ENCODE results near the gene SLC25A26.

SLC25A26 gene

GRCh38 chr3:66423791-66424190 lies 203.0 kb downstream of the SLC25A26 start:
- no peak for DNase-seq (ENCODE audit: low read depth, low spot score)
- H3K9me3 ChIP-seq (ENCODE audit: insufficient read depth, low read length): peaks cover 50% of the 10 kb centered on the region
- no peaks in the 10 kb centered on the region for H3K27me3 ChIP-seq (ENCODE audit: insufficient read depth, insufficient read length)
- TF ChIP-seq ZNF274 (IDR thresholded peaks at IDR 0.05; ENCODE audit: low read depth, low read length) (no peak), SUZ12 (IDR thresholded peaks at IDR 0.05; ENCODE audit: extremely low read depth, insufficient read depth, insufficient read length) (no peak), YY1 (IDR thresholded peaks at IDR 0.05; ENCODE audit: insufficient read depth, insufficient read length) (no peak)
- H3K4me3 ChIP-seq (ENCODE audit: insufficient read length, low read depth): no peak overlapping the region
- H3K36me3 ChIP-seq (ENCODE audit: insufficient read depth, insufficient read length, low read length): no peaks in the 10 kb centered on the region
- H3K4me1 ChIP-seq (ENCODE audit: insufficient read depth, insufficient read length): no peaks in the 10 kb centered on the region
- H3K9ac ChIP-seq (ENCODE audit: insufficient read length, low read depth): no peak overlapping the region

- no peak for TF ChIP-seq ZNF274 (IDR thresholded peaks at IDR 0.05; ENCODE audit: low read depth, low read length)
- TF ChIP-seq SUZ12 (IDR thresholded peaks at IDR 0.05; ENCODE audit: extremely low read depth, insufficient read depth, insufficient read length): no peak
- no peak for TF ChIP-seq YY1 (IDR thresholded peaks at IDR 0.05; ENCODE audit: insufficient read depth, insufficient read length)
- Histone ChIP-seq H3K27me3 (ENCODE audit: insufficient read depth, insufficient read length) (no peaks in the 10 kb centered on the region), H3K9ac (ENCODE audit: insufficient read length, low read depth) (no peak overlapping the region), H3K9me3 (ENCODE audit: insufficient read depth, low read length) (peaks cover 42% of the 10 kb centered on the region), H3K4me1 (ENCODE audit: insufficient read depth, insufficient read length) (no peaks in the 10 kb centered on the region), H3K4me3 (ENCODE audit: insufficient read length, low read depth) (no peak overlapping the region), H3K36me3 (ENCODE audit: insufficient read depth, insufficient read length, low read length) (no peaks in the 10 kb centered on the region)
- no peak for DNase-seq (ENCODE audit: low read depth, low spot score)
Measured at GRCh38 chr3:66425032-66425431, 204.2 kb downstream of the SLC25A26 start.

GRCh38 chr3:66425576-66426114 lies 204.8 kb downstream of the SLC25A26 start:
- Histone ChIP-seq H3K4me3 (ENCODE audit: insufficient read length, low read depth) (no peak overlapping the region), H3K4me1 (ENCODE audit: insufficient read depth, insufficient read length) (no peaks in the 10 kb centered on the region), H3K27me3 (ENCODE audit: insufficient read depth, insufficient read length) (no peaks in the 10 kb centered on the region), H3K9me3 (ENCODE audit: insufficient read depth, low read length) (peaks cover 36% of the 10 kb centered on the region), H3K9ac (ENCODE audit: insufficient read length, low read depth) (no peak overlapping the region), H3K36me3 (ENCODE audit: insufficient read depth, insufficient read length, low read length) (no peaks in the 10 kb centered on the region)
- TF ChIP-seq ZNF274 (IDR thresholded peaks at IDR 0.05; ENCODE audit: low read depth, low read length) (no peak), SUZ12 (IDR thresholded peaks at IDR 0.05; ENCODE audit: extremely low read depth, insufficient read depth, insufficient read length) (no peak)
- DNase-seq (ENCODE audit: low read depth, low spot score): no peak

- Histone ChIP-seq H3K36me3 (ENCODE audit: insufficient read depth, insufficient read length, low read length) (no peaks in the 10 kb centered on the region), H3K4me1 (ENCODE audit: insufficient read depth, insufficient read length) (no peaks in the 10 kb centered on the region), H3K9ac (ENCODE audit: insufficient read length, low read depth) (no peak overlapping the region), H3K27me3 (ENCODE audit: insufficient read depth, insufficient read length) (no peaks in the 10 kb centered on the region), H3K9me3 (ENCODE audit: insufficient read depth, low read length) (peaks cover 31% of the 10 kb centered on the region; the same call in 1 of the 2 replicates), H3K4me3 (ENCODE audit: insufficient read length, low read depth) (no peak overlapping the region)
- DNase-seq (ENCODE audit: low read depth, low spot score): no peak
- TF ChIP-seq YY1 (IDR thresholded peaks at IDR 0.05; ENCODE audit: insufficient read depth, insufficient read length) (no peak), ZNF274 (IDR thresholded peaks at IDR 0.05; ENCODE audit: low read depth, low read length) (no peak), SUZ12 (IDR thresholded peaks at IDR 0.05; ENCODE audit: extremely low read depth, insufficient read depth, insufficient read length) (no peak)
Measured at GRCh38 chr3:66426135-66426534, 205.3 kb downstream of the SLC25A26 start.

GRCh38 chr3:66427352-66427751 lies 206.6 kb downstream of the SLC25A26 start:
- TF ChIP-seq SUZ12 (IDR thresholded peaks at IDR 0.05; ENCODE audit: extremely low read depth, insufficient read depth, insufficient read length) (no peak), ZNF274 (IDR thresholded peaks at IDR 0.05; ENCODE audit: low read depth, low read length) (no peak)
- Histone ChIP-seq H3K9ac (ENCODE audit: insufficient read length, low read depth) (no peak overlapping the region), H3K9me3 (ENCODE audit: insufficient read depth, low read length) (peaks cover 20% of the 10 kb centered on the region; the same call in 1 of the 2 replicates), H3K4me3 (ENCODE audit: insufficient read length, low read depth) (no peak overlapping the region), H3K4me1 (ENCODE audit: insufficient read depth, insufficient read length) (no peaks in the 10 kb centered on the region), H3K27me3 (ENCODE audit: insufficient read depth, insufficient read length) (no peaks in the 10 kb centered on the region), H3K36me3 (ENCODE audit: insufficient read depth, insufficient read length, low read length) (peaks cover 9% of the 10 kb centered on the region)
- no peak for DNase-seq (ENCODE audit: low read depth, low spot score)

- H3K9me3 ChIP-seq (ENCODE audit: insufficient read depth, low read length): peaks cover 13% of the 10 kb centered on the region; the same call in 1 of the 2 replicates
- H3K4me3 ChIP-seq (ENCODE audit: insufficient read length, low read depth): no peak overlapping the region
- TF ChIP-seq YY1 (IDR thresholded peaks at IDR 0.05; ENCODE audit: insufficient read depth, insufficient read length): no peak
- no peak for TF ChIP-seq ZNF274 (IDR thresholded peaks at IDR 0.05; ENCODE audit: low read depth, low read length)
- TF ChIP-seq SUZ12 (IDR thresholded peaks at IDR 0.05; ENCODE audit: extremely low read depth, insufficient read depth, insufficient read length): no peak
- no peak for DNase-seq (ENCODE audit: low read depth, low spot score)
- H3K9ac ChIP-seq (ENCODE audit: insufficient read length, low read depth): no peak overlapping the region
- H3K27me3 ChIP-seq (ENCODE audit: insufficient read depth, insufficient read length): no peaks in the 10 kb centered on the region
- H3K36me3 ChIP-seq (ENCODE audit: insufficient read depth, insufficient read length, low read length): peaks cover 9% of the 10 kb centered on the region
- H3K4me1 ChIP-seq (ENCODE audit: insufficient read depth, insufficient read length): peaks cover 4% of the 10 kb centered on the region
Measured at GRCh38 chr3:66427951-66428474, 207.2 kb downstream of the SLC25A26 start.
